ENCODE results near the gene PTGER2.

PTGER2 gene

GRCh38 chr14:52370406-52370935 lies 56.4 kb downstream of the PTGER2 start:
- Histone ChIP-seq H3F3A (ENCODE audit: low read depth) (no peaks in the 10 kb centered on the region), H3K27me3 (ENCODE audit: insufficient read depth, low read length, poor library complexity, severe bottlenecking) (no peaks in the 10 kb centered on the region), H2AFZ (ENCODE audit: low read length) (no peak overlapping the region)

DNA sequence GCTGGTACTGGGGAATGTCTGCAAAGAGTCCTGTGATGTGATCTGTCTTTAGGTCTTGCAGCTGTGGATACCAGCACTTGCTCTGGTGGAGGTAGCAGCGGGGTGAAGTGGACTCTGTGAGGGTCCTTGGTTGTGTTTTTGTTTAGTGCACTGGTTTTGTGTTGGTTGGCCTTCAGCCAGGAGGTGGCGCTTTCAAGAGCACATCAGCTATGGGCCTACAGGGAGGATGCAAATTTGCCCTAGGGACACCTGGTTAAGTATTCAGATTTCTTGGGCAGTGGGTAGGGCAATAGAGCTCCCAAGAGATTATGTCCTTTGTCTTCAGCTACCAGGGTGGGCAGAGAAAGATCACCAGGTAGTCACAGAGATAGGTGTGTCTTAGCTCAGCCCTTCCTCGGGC lies 63.8 kb downstream of the PTGER2 start:
- H3K79me2 ChIP-seq (ENCODE audit: insufficient read depth, low read length) = no peaks in the 10 kb centered on the region
- no peak overlapping the region for H3K4me3 ChIP-seq (ENCODE audit: low read length, poor library complexity, severe bottlenecking)
- no peaks in the 10 kb centered on the region for H3F3A ChIP-seq (ENCODE audit: low read depth)
- H3K9me2 ChIP-seq (replicated peaks; ENCODE audit: low read depth, low read length) = no peaks in the 10 kb centered on the region
- H3K9me3 ChIP-seq (ENCODE audit: insufficient read depth, low read depth, low read length) = no peaks in the 10 kb centered on the region
- H2AFZ ChIP-seq (ENCODE audit: low read length) = no peak overlapping the region
- no peaks in the 10 kb centered on the region for H3K4me1 ChIP-seq (ENCODE audit: insufficient read depth, low read length, poor library complexity, severe bottlenecking)
- TF ChIP-seq, protein P1, sequence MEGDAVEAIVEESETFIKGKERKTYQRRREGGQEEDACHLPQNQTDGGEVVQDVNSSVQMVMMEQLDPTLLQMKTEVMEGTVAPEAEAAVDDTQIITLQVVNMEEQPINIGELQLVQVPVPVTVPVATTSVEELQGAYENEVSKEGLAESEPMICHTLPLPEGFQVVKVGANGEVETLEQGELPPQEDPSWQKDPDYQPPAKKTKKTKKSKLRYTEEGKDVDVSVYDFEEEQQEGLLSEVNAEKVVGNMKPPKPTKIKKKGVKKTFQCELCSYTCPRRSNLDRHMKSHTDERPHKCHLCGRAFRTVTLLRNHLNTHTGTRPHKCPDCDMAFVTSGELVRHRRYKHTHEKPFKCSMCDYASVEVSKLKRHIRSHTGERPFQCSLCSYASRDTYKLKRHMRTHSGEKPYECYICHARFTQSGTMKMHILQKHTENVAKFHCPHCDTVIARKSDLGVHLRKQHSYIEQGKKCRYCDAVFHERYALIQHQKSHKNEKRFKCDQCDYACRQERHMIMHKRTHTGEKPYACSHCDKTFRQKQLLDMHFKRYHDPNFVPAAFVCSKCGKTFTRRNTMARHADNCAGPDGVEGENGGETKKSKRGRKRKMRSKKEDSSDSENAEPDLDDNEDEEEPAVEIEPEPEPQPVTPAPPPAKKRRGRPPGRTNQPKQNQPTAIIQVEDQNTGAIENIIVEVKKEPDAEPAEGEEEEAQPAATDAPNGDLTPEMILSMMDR (conservative IDR thresholded peaks at IDR 0.05; ENCODE audit: low read length) = peak; percentile 54
- no peak for TF ChIP-seq EZH2phosphoT487 (IDR thresholded peaks at IDR 0.05; ENCODE audit: borderline replicate concordance)
- H3K9ac ChIP-seq (ENCODE audit: low read depth, low read length, poor library complexity, severe bottlenecking) = no peak overlapping the region
- no peaks in the 10 kb centered on the region for H3K27me3 ChIP-seq (ENCODE audit: insufficient read depth, low read length, poor library complexity, severe bottlenecking)
- no peaks in the 10 kb centered on the region for H3K36me3 ChIP-seq (ENCODE audit: insufficient read depth, low read length)
- no peaks in the 10 kb centered on the region for H4K20me1 ChIP-seq (ENCODE audit: insufficient read depth, low read length, poor library complexity, severe bottlenecking)
- no peak overlapping the region for H3K4me2 ChIP-seq (ENCODE audit: low read depth, low read length, poor library complexity, severe bottlenecking)

More at GRCh38 chr14:52370406-52370935, 56.4 kb downstream of the PTGER2 start:
- no peaks in the 10 kb centered on the region for H3K79me2 ChIP-seq (ENCODE audit: insufficient read depth, low read length)
- H3K4me3 ChIP-seq (ENCODE audit: low read length, poor library complexity, severe bottlenecking) = no peak overlapping the region
- no peaks in the 10 kb centered on the region for H4K20me1 ChIP-seq (ENCODE audit: insufficient read depth, low read length, poor library complexity, severe bottlenecking)
- no peak overlapping the region for H3K9ac ChIP-seq (ENCODE audit: low read depth, low read length, poor library complexity, severe bottlenecking)
- H3K4me2 ChIP-seq (ENCODE audit: low read depth, low read length, poor library complexity, severe bottlenecking) = no peak overlapping the region
- H3K4me1 ChIP-seq (ENCODE audit: insufficient read depth, low read length, poor library complexity, severe bottlenecking) = no peaks in the 10 kb centered on the region
- no peaks in the 10 kb centered on the region for H3K9me3 ChIP-seq (ENCODE audit: insufficient read depth, low read depth, low read length)
- no peaks in the 10 kb centered on the region for H3K9me2 ChIP-seq (replicated peaks; ENCODE audit: low read depth, low read length)
- no peak for TF ChIP-seq EZH2phosphoT487 (IDR thresholded peaks at IDR 0.05; ENCODE audit: borderline replicate concordance)
- TF ChIP-seq, protein P1 (conservative IDR thresholded peaks at IDR 0.05; ENCODE audit: low read length) = no peak
- no peaks in the 10 kb centered on the region for H3K36me3 ChIP-seq (ENCODE audit: insufficient read depth, low read length)
